Measurements from ENCODE around the gene DOCK6. TPM values are rescaled to one million over a fixed set of nuclear protein-coding genes. Genes with fewer than 3 reads are reported as not detected.

DOCK6 gene
- total RNA-seq, 1 donor, result 13.6 TPM

DNA sequence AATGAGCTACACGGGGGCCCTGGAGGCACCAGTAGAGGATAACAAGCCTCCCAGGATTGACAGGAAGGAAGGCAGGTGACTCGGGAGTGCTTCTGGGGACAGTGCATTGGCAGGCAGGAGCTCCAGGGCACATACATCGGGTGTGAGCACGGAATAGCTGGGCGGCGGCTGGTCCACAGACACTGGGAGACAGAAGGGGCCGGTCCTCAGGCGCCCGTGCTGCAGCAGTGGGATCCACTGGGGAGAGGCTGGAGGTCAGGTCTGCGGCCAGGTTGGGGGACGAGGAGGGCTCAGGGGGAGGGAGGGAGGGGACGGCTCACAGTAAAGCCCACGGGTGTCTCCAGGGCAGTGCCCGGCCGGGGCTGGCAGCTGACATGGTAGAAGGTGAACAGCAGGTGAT is 25.0 kb downstream of the DOCK6 start:
- no peak for DNase-seq (ENCODE audit: low read depth)
- TF ChIP-seq, protein P1, sequence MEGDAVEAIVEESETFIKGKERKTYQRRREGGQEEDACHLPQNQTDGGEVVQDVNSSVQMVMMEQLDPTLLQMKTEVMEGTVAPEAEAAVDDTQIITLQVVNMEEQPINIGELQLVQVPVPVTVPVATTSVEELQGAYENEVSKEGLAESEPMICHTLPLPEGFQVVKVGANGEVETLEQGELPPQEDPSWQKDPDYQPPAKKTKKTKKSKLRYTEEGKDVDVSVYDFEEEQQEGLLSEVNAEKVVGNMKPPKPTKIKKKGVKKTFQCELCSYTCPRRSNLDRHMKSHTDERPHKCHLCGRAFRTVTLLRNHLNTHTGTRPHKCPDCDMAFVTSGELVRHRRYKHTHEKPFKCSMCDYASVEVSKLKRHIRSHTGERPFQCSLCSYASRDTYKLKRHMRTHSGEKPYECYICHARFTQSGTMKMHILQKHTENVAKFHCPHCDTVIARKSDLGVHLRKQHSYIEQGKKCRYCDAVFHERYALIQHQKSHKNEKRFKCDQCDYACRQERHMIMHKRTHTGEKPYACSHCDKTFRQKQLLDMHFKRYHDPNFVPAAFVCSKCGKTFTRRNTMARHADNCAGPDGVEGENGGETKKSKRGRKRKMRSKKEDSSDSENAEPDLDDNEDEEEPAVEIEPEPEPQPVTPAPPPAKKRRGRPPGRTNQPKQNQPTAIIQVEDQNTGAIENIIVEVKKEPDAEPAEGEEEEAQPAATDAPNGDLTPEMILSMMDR (IDR thresholded peaks at IDR 0.05; ENCODE audit: insufficient read depth, low read length), result no peak
- no peak overlapping the region for H3K4me3 ChIP-seq (ENCODE audit: low read depth, low read length)

DNA sequence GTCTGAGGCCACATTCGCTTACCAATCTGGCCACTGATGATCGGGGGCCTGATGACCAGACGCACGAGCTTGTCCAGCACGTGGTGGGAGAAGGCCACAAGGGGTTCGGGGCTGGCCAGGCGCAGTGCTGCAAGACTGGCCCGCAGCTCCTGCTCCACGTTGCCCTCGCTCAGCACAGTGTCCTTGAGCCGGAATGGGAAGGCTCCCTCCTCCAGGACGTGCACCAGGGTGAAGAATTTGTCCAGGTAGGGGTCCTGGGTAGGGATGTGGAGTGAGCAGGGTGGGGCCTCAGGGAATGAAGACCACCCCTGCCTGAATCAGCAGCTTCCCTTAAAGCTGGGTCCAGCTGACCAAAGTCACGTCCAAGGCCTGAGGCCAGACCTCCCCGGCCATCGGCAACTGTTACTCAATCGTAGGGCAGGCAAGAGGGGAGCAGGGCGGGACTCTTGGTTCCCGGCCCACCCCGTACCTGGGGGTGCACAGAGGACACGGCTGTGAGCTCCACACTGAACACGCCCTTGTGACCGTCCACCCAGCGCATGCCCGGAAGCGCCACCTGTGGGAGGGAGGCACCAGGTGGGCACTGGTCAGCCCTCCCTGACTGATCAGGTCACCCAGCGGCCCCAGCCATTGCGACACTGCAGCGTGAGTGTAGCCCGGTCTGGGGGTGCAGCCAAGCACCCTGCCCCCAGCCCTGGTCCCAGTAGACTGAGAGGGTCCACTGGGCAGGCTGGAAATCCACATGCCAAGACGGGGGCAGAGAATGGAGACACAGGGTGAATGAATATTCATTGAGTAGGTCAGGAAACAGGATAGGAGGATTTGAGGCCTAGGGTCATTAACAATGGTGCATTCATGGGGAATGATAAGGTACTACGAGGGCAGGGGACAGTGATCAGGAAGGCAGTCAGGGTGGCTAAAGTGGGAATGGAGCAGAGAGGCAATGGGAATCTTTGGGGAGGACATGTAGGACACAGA is 25.7 kb downstream of the DOCK6 start:
- TF ChIP-seq, protein P1 (IDR thresholded peaks at IDR 0.05; ENCODE audit: insufficient read depth, low read length), result no peak
- no peak overlapping the region for H3K4me3 ChIP-seq (ENCODE audit: low read depth, low read length)
- DNase-seq (ENCODE audit: low read depth), result no peak

DNA sequence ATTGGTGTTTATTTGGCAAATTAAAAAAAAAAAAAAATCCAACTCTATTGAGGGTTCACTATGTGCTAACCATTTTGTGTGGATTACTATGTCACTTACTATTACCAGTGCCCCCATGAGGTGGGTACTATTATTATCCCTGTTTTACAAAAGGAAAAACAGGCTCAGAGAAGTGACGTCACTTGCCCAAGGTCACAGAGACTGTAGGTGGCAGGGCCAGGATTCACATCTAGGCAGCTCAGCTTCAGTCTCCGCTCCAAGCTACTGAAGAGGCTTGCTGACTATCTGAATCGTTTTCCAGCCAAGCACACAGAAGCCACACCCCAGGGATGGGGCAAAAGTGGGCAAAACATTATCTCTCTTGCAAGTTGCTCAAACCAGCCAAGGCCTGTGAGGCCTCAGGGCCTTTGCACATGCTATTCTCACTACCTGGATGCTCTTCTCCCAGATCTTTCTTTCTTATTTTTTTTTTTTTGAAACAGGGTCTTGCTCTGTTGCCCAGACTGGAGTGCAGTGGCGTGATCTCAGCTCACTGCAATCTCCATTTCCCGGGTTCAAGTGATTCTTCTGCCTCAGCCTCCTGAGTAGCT is 27.7 kb downstream of the DOCK6 start:
- TF ChIP-seq, protein P1 (IDR thresholded peaks at IDR 0.05; ENCODE audit: insufficient read depth, low read length), result no peak
- no peak overlapping the region for H3K4me3 ChIP-seq (ENCODE audit: low read depth, low read length)
- DNase-seq (ENCODE audit: low read depth), result no peak

DNA sequence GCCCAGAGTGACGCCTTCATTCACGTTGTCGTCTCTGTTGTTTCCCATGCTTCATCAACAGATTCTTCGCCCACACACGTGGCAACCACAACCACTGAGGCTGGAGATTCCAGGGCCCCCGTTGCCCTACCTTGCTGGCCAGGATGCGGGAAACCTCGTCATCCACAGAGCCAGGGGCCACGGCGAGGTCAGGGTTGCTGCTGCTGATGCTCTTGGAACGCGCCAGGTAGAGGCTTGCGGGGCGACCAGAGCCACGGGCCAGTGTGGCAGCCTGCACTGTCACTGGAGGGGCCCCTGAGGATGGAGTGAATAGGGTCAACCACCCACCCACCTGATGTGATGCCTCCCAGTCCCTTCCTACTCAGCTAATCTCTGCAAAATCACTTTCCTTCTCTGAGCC is 29.3 kb downstream of the DOCK6 start:
- H3K4me3 ChIP-seq (ENCODE audit: low read depth, low read length), result no peak overlapping the region
- DNase-seq (ENCODE audit: low read depth), result no peak
- TF ChIP-seq, protein P1 (IDR thresholded peaks at IDR 0.05; ENCODE audit: insufficient read depth, low read length), result no peak

DNA sequence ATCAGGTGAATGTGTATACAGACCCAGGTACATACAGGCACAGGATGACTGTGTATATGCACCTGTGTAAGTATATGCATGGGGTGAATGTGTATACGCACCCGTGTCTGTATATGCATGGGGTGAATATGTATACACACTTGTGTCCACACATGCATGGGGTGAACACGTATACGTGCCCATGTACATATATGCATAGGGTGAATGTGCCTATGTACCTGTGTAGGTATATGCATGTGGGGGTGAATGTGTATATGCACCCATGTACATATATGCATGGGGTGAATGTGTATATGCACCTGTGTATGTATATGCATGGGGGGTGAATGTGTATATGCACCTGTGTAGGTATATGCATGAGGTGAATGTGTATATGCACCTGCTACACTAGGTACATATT is 29.8 kb downstream of the DOCK6 start:
- H3K4me3 ChIP-seq (ENCODE audit: low read depth, low read length), result no peak overlapping the region
- DNase-seq (ENCODE audit: low read depth), result no peak
- TF ChIP-seq, protein P1 (IDR thresholded peaks at IDR 0.05; ENCODE audit: insufficient read depth, low read length), result no peak

DNA sequence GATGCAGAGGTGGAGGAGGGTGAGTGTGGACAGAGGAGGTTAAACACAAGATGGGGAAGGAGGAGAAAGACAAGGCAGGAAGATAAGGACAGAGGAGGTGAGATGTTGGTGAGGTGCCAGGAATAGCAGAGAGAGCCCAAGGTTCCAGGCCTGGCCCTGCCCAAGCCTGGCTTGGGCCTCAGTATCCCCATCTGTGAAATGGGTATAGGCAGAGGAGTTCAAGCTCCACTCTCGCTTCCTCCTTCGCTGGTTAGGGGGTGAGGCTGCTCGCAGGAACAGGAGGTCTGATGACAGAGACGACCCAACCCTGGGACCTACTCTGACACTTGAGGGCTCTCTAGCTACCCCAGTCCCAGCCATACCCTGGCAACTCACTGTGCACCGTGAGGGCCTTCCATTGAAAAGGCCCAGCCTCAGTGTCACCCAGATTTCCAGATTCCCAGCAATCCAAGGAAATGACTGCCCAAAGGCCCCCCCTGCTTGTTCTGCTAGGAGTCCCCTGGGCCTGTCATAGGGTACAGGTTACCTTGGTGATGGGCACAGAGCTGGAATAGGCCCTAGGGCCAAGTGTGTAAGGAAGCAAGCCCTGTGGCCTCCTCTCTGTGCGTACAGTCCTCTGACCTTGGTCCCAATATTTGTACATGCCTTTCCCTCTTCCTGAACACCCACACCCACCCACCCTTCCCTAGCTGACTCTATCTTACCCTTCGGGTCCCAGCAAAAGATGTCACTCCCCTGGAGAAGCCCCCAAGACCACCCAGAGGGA is 31.5 kb downstream of the DOCK6 start:
- TF ChIP-seq, protein P1 (IDR thresholded peaks at IDR 0.05; ENCODE audit: insufficient read depth, low read length), result no peak
- no peak for DNase-seq (ENCODE audit: low read depth)
- no peak overlapping the region for H3K4me3 ChIP-seq (ENCODE audit: low read depth, low read length)
